Raji (cell line): Measurements from ENCODE around the gene SNX4.

ENCODE experiments used
- POLR2A ChIP-seq: IDR thresholded peaks from 2 replicates; pipeline ENCODE4 v1.6.1; 2011; ENCODE audit warnings: low read depth, low read length, control low read depth; ENCODE audit not compliant: insufficient read depth

SNX4 gene

DNA sequence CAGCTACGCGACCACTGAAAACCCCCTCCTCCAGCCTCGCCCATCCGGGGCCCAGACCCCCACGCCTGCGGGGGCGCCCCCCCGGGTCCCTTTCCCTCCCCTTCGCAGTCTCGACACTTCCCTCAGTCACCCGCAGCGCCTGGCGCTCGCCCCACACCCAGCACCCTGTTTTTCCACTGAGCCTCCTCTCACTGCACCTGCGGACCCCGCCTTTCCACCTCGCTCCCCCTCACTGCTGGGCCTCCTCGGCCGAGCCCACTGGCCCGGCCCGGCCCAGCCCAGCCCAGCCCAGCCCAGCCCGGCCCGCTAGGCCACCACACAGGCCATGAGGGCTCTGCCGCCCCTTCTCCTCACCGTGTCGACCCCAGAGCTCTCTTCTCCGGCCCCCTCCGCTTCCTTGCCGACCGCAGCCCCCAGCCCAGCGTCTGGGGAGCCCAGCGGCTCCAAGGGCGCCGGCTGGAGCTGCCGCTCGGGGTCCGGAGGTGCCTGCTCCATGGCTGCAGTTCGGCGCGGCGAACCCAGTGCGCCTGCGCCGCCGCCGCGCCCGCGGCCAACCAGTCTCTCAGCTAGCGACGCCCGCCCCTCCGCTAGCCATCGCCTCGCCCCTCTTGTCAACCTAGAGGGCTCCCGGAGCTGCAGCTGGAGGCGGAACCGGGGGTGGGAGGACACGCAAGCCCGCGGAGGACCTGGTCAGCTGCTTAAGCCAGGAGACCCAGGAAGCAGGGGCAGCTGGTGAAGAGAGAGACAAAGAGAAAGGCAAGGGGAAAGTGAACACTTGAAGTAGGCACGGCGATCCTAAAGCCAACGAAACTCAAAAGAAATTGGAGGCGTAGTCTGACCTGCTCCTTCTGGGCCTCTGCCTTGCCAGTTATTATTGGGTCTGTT is at the start of gene SNX4:
Gene SNX4, minus strand, starts transcription at position 525 of the 885 bp plus-strand sequence. Its CDS starts 30 bp downstream, at position 495.
- TF ChIP-seq POLR2A, result peak; percentile 65

DNA sequence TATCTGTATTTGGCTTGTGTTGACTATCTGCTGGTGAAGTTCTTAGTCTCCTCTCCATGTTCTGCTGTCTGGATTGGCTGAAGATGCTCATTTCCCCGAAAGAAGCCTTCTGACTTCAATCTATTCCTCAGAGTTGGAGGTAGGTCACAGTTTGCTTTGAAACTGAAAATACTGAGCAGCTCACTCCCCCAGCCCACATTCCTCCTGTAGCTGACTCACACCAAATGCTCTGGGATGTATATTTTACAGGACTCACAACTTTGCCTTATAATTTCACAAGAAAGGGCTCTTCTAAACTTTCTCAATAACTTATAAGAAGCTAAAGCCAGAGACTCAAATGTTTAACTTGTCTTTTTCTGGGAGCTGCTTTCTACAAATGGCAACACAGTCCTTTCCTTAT is 36.3 kb upstream of the SNX4 start:
- no peak for TF ChIP-seq POLR2A

DNA sequence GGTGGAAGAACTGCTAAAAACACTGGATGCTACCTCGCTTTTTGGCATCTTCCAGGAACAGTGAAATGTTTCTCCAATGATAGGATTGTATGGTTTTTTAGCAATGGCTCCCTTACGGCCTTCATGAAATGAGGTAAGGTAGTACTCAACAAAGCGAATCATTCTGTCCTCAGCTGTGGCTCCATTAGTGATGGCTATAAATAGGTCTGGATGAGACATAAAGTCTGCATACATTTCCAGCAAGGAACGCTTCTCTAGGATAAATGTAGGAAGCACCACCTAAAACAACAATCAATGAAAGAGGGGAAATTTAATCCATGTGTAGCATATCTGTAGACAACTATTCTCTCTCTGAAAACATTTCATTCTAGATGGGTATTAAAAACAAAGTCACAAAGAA is 32.4 kb upstream of the SNX4 start:
- no peak for TF ChIP-seq POLR2A

DNA sequence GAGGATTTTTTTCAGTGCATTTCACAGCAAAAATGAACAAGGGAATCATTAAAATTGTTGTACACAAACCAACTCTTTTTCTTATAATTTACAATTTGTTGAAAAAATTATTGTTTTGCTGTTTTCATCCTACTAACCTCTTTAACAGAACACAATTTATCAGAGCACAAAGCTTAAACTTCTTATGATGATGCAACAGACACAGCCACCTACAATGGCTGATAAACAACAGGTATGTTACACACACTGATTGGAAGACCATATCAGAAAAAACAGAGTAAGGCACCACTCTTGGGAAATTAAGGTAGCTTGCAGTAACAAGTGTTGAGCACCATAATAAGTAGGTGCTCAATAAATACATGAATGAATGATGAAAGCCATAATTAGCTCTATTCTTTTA is 8.9 kb upstream of the SNX4 start:
- no peak for TF ChIP-seq POLR2A

DNA sequence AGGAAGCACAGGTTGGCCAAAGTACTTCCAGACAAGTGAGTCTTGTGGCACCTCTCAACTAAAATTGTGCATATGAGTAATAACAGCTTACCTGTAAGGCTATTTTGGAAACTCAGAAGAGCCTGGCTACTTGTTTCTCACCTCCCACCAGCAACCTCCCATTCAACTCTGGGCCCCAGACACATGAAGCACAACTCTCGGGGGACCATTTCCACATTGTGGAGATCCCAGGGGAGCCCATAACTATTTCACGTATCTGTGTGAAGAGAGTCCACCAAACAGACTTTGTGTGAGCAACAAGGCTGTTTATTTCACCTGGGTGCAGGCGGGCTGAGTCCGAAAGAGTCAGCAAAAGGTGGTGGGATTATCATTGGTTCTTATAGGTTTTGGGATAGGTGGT is 5.2 kb upstream of the SNX4 start:
- TF ChIP-seq POLR2A, result no peak

DNA sequence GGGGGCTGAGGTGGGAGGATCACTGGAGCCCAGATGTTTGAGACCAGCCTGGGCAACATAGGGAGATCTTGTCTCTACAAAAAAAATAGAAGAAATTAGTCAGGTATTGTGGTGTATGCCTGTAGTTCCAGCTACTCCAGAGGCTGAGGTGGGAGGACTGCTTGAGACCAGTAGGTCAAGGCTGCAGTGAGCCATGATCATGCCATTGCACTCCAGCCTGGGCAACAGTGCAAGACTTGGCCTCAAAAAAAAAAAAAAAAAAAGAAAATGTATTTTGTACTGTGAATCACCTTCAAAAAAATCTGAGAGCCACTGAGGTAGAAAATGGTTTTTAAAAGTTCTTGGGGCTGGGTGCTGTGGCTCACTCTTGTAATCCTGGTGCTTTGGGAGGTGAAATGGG is 4.6 kb downstream of the SNX4 start:
- TF ChIP-seq POLR2A, result no peak

DNA sequence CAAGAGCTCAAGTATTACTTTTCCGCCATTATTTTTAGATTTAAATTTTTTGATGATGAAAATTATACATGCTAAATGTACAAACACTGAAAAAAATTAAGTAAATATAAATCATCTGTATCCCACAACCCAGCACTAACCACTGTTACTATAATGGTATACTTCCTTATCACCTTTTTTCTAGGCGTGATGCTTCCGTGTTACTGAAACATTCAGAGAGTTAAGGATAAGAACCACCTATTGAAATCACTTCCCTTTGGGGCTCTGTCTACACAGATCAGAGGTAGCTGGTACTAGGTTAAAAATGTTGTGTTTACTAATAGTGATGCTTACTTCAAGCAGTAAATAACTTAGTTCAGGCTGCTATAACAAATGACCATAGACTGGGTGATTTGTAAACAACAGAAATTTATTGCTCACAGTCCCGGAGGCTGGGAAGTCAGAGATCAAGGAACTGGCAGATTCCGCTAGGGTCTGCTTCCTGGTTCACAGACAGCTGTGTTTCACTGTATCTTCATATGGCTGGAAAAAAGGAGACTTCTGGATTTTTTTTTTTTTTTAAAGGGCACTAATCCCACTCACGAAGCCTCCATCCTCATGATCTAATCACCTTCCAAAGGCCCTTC is 6.4 kb downstream of the SNX4 start:
- no peak for TF ChIP-seq POLR2A

DNA sequence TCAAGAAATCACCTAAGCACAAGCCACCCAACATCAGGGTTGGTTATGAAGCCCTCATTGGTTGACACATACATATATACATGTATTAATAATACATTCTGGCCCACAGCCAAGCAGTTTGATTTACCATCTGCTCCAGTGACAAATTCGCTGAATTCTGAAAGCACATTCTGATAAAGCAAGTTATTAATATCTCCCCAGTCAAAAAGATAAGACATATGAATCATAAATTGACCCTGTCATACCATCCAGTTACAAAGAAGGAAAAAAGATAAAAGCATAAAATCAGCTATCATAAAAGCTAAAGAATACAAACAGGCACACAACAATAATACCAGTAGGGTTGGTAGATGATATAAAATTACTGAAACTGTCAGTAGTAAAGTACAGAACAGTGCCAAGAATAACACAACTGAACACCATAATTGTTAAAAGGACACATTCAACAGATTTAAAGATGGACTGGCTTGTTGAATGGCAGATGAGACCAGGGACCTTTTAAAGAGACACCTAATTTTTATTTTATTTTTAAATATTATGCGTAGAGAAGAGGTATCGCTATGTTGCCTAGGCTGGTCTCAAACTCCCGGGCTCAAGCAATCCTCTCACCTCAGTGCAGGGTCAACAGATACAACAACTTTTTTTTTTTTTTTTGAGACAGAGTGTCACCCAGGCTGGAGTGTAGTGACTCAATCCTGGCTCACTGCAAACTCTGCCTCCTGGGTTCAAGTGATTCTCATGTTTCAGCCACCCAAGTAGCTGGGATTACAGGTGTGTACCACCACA is 7.7 kb downstream of the SNX4 start:
- TF ChIP-seq POLR2A, result no peak

DNA sequence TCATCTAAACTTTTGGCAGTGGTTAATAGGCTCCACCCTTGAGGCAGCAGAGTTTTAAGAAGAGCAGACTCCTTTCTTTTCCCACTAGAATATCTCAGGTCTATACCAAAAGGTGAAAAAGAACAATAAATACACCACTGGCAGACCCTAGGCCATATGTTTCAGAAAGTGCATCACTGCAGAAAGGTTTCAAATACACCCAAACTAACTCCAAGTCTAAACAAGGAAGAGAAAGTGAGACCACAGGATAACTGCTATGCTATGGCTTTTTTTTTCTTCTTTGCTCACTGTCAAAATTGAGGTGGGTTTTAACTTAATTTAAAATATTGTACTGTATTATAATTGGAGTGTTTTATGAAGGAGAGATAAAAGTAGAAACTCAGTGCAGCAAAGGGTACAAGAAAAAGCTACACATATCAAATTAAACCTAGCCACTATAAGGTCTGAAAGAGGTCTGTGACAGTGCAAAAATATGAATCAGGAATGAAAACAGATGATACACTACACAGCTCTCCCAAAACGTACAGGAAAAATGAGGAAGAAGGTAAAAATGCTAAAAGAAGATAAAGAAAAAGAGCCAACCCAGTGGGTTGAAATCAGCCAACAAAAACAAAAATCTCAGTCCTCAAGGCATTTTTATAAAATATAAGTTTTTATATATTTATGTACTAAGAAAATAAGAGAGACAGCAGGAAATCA is 8.4 kb downstream of the SNX4 start:
- no peak for TF ChIP-seq POLR2A

DNA sequence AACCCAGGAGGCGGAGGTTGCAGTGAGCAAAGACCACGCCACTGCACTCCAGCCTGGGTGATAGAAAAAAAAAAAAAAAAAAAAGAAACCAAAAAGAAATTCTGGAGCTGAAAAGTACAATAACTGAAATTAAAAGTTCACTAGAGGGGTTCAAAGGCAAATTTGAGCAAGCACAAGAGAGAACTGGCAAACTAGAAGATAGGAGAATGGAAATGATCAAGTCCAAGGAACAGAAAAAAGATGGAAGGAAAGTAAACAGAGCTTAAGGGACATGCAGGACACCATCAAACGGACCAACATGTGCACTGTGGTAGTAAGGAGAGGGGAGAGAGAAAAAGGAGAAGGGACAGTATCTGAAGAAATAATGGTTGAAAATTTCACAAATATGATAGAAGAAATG is 12.9 kb downstream of the SNX4 start:
- TF ChIP-seq POLR2A, result no peak

DNA sequence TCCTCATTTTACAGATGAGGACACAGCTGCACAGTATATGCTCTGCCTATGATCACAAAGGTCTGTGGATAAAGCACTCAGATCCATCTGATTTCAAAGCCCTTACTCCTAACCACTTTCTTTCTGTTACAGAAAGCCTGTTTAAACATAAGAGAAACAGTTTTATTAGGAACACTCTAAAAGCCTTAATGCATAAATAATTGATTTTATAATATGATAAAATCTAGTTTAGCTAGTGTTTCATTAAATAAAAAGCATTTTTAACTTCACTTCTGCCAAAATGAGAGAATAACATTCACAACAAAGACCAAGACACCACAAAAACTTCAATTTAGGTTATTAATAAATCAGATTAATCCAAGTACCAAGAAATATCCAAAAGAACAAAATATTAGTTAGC is 21.4 kb downstream of the SNX4 start:
- TF ChIP-seq POLR2A, result no peak

DNA sequence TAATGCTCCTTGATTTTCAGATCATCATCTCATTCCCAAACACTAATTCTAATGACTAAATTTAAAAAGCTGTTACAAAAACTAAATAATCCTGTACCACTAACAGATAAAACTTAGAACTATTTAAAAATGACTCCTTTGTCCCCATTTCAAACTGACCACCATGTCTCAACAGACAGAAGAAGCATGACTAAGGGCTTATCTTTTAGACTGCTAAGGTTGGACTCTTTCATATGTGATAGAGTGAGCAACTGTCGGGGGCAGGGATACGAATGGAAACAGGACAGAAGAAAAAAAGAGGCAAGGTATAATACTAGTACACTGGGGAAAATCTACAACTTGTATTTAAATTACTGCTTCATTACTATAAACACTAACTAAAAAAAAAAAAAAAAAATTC is 23.3 kb downstream of the SNX4 start:
- no peak for TF ChIP-seq POLR2A

DNA sequence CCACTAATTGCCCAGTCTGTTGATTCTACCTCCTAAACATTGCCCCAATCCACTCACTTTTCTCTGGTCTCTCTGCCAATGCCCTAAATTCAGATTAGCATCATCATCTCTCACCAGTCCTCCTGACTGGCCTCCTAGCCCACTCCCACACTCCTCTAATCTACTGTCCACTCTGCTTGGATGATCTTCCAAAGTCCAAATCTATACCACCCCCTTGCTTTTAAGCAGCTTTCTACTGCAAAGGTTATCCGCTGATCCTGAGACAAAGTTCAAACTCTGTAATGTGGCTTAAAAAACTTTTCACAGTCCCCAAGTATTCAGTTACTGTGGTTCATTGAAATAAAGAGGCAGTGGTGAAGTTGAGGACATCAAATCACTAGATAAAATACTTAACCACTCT is 37.6 kb downstream of the SNX4 start:
- no peak for TF ChIP-seq POLR2A

DNA sequence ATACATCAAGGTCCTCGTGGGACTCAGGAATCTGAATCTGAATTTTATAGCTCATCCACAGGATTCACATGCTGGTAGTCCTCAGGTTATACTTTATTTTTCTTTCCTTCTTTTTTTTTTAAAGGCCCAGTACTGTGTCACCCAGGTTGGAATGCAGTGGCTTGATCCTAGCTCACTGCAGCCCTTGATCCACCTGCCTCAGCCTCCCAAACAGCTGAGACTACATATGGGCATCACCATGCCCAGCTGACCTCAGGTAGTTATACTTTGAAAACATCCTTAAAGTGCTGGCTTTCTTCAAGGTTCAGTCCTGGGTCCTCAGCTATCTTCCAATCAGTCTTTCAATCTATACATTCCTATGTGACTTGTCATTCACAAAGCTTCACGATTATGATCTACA is 38.2 kb downstream of the SNX4 start:
- no peak for TF ChIP-seq POLR2A
